RWPE1 (cell line): ENCODE results near the gene AFF4.

ENCODE experiments used
- CTCF ChIA-PET: fragments of 350-600 bp; sonication (Branson Sonifier 250); formaldehyde crosslinking; extraction: SDS; loops from one replicate; lab custom pipeline; 2021; lab: Yijun Ruan, JAX
- POLR2A ChIA-PET: fragments of 400-600 bp; formaldehyde crosslinking; extraction: SDS; loops from one replicate; lab custom pipeline; 2020; ENCODE audit warnings: antibody characterized with exemption; ENCODE audit not compliant: low non-redundant PET; lab: Yijun Ruan, JAX
- DNase-seq: peaks from one replicate; pipeline ENCODE4 v3.0.0; 2012; ENCODE audit warnings: low spot score
- H3K27ac ChIP-seq: fragments of 450-650 bp; 2 replicates; pipeline ENCODE4 v1.5.1; 2017
- CTCF ChIP-seq: fragments of 450-650 bp; conservative IDR thresholded peaks from 2 replicates; pipeline ENCODE4 v1.5.1; 2017; ENCODE audit warnings: low read depth, mild to moderate bottlenecking

Gene AFF4

GRCh38 chr5:132883261-132883834 lies 80.1 kb downstream of the AFF4 start:
- ChIA-PET CTCF (interaction anchor here (0.5 to 1.6 kb wide), 17 partner anchors 9 to 1855 kb away, joined by 3 to 33 read pairs (median 4); partner anchors contain the start of gene SHROOM1), POLR2A (no interaction called here)
- TF ChIP-seq CTCF = peak; percentile 90
- no peak overlapping the region for H3K27ac ChIP-seq
- peak; percentile 69 for DNase-seq

GRCh38 chr5:132877938-132878337 lies 85.5 kb downstream of the AFF4 start:
- no peak overlapping the region for H3K27ac ChIP-seq
- TF ChIP-seq CTCF = no peak
- POLR2A ChIA-PET = no interaction called here
- CTCF ChIA-PET = interaction anchor here (0.6 to 1.6 kb wide), 2 partner anchors 48 to 415 kb away, joined by 4 to 12 read pairs; partner anchors contain the start of gene SHROOM1
- DNase-seq = no peak

DNA sequence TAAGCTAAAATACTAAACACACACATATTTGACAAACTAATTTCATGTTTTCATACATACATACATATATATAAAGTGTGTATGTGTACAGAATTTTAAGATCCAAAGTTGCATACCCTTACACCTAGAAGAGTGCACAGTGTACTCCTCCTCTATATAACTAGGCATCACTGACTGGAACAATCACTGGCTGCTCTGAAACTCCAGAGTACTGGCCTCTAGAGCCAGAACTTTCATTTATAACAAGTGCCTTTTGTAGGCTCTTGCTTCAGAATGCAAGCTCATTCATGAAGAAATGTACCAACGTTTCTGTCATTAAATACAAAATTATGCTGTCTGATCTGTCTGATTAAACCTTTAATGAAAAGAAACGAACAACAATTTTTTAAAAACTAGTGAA lies 86.0 kb downstream of the AFF4 start:
- no peak overlapping the region for H3K27ac ChIP-seq
- no peak for TF ChIP-seq CTCF
- DNase-seq = no peak
- ChIA-PET POLR2A (no interaction called here), CTCF (interaction anchor here (0.6 to 1.6 kb wide), 2 partner anchors 48 to 415 kb away, joined by 4 to 12 read pairs; partner anchors contain the start of gene SHROOM1)

GRCh38 chr5:132876020-132876759 lies 87.2 kb downstream of the AFF4 start:
- TF ChIP-seq CTCF = no peak
- no peak overlapping the region for H3K27ac ChIP-seq
- ChIA-PET CTCF (no interaction called here), POLR2A (no interaction called here)
- no peak for DNase-seq

DNA sequence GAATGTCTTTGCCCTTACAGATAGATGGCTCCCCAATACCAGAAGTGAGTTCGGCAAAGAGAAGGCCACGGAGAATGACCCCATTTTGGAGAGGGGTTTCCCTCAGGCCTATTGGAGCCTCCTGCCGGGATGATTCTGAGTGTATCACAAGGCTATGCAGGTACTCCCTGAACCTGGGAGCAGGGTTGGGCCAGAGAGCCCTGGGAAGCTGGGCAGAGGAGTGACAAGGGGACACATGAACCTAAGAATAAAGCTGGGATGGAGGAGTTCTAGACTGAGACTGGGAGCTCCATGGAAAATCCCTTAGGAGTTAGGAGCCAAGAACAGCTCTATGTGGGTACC lies 89.5 kb downstream of the AFF4 start:
- ChIA-PET POLR2A (no interaction called here), CTCF (interaction anchor here (0.6 to 2.7 kb wide), 2 partner anchors 8 to 44 kb away, joined by 5 to 8 read pairs; partner anchors contain the start of gene SHROOM1)
- no peak overlapping the region for H3K27ac ChIP-seq
- no peak for DNase-seq
- no peak for TF ChIP-seq CTCF

DNA sequence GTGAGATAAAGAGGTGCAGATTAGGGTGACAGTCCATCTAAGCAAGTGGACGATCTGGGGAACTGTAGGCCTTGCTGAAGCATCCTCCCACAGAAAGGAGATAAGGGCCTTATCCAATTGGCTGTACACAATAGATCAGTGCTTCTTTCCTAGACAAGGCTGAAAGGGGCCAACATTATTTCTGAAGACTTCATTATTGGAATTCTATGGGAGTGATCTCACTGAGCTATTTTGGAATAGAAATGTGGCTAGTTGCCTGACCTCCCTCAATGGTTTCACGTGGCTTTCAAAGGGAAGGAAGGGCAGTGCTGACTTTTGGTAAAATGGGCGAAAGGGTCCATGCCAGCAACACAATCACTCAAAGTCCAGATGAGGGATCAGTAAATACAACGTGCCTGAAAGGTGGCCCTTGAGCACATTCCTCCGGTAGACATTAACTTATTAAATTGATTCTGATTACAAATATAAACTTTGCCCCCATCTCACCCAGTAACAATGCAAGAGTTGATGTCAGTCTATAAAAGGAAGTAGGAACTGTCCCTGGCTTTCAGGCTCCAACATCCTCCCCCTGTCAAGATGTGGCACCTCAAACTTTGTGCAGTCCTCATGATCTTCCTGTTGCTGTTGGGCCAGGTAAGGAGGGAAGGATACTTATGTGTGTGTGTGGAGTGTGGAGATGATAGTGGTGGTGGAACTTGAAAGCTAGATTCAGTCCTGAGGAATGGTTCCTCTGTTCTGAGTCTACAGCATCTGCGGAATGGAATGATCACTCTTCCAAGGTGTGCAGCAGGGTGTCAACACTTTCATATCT lies 90.1 kb downstream of the AFF4 start, which contains the start of gene LEAP2:
Gene LEAP2 (plus strand): TSS at position 550 of the 811 bp plus-strand sequence. CDS start 27 bp downstream, at position 577.
- no peak for DNase-seq
- ChIA-PET POLR2A (no interaction called here), CTCF (interaction anchor here (0.6 to 2.7 kb wide), 3 partner anchors 9 to 131 kb away, joined by 4 to 8 read pairs (median 5); partner anchors contain the start of gene SHROOM1)
- no peak for TF ChIP-seq CTCF
- no peak within 1 kb of the TSS for H3K27ac ChIP-seq
